Calu3 (cell line): ENCODE measurements around the gene CHAT. TPM values are rescaled to one million over a fixed set of nuclear protein-coding genes. Genes with fewer than 3 reads are reported as not detected.

Experiments used
- BruUV-seq: library from RNA; stranded (reverse); fragments of 400-500 nt; replicated peaks from 2 replicates; lab custom pipeline; 2021; lab: Mats Ljungman, UMichigan
- CTCF ChIA-PET: fragments of 300-600 bp; sonication (Branson Sonifier 250); formaldehyde crosslinking; loops from one replicate; lab custom pipeline; 2022; ENCODE audit warnings: antibody characterized with exemption; lab: Charles Lee
- DNase-seq: peaks from one replicate; pipeline ENCODE4 v3.0.0; 2022
- H3K27ac Mint-ChIP-seq: one replicate; pipeline ENCODE4 v1.8.0; 2022; ENCODE audit warnings: mixed read lengths; ENCODE audit not compliant: unreplicated experiment
- H3K27me3 Mint-ChIP-seq: one replicate; pipeline ENCODE4 v1.8.0; 2022; ENCODE audit warnings: mixed read lengths; ENCODE audit not compliant: unreplicated experiment
- H3K36me3 Mint-ChIP-seq: one replicate; pipeline ENCODE4 v1.8.0; 2022; ENCODE audit warnings: mild to moderate bottlenecking, moderate library complexity, mixed read lengths; ENCODE audit not compliant: insufficient read depth, unreplicated experiment
- H3K4me1 Mint-ChIP-seq: one replicate; pipeline ENCODE4 v1.8.0; 2022; ENCODE audit warnings: mild to moderate bottlenecking, low read depth, mixed read lengths; ENCODE audit not compliant: unreplicated experiment
- H3K4me3 Mint-ChIP-seq: one replicate; pipeline ENCODE4 v1.8.0; 2022; ENCODE audit warnings: mild to moderate bottlenecking, low read depth, moderate library complexity, mixed read lengths; ENCODE audit not compliant: unreplicated experiment
- H3K9me3 Mint-ChIP-seq: one replicate; pipeline ENCODE4 v1.8.0; 2022; ENCODE audit warnings: low read depth, mixed read lengths; ENCODE audit not compliant: unreplicated experiment
- CTCF ChIP-seq: fragments of 200-600 bp; IDR thresholded peaks from one replicate; pipeline ENCODE4 v1.8.0; 2022; ENCODE audit warnings: antibody characterized with exemption; ENCODE audit not compliant: unreplicated experiment
- intact Hi-C: fragments of 100-400 bp; cut with micrococcal nuclease; formaldehyde crosslinking; loops from one replicate; pipeline ENCODE4 v1.10.0; 2022; ENCODE audit not compliant: unreplicated experiment
- total RNA-seq: library from RNA; stranded (reverse); gene quantifications from 2 replicates; pipeline ENCODE4 v1.2.3, GENCODE V29; 2022

Gene CHAT
- total RNA-seq, 1 experiment from 2014 or later, result not detected

- peaks cover 78% of the 10 kb centered on the region for H3K27me3 Mint-ChIP-seq
- no peak for DNase-seq
These were observed 14.3 kb upstream of the CHAT start for GRCh38 chr10:49599546-49599945.

GRCh38 chr10:49600046-49600445 is 13.8 kb upstream of the CHAT start:
- intact Hi-C loops, result no loop called here

More at GRCh38 chr10:49599546-49599945, 14.3 kb upstream of the CHAT start:
- intact Hi-C loops, result loop anchor here (10.0 kb wide), 2 partner anchors 165 to 315 kb away; partner anchors contain the start of gene OGDHL
- H3K4me1 Mint-ChIP-seq, result peaks cover 19% of the 10 kb centered on the region
- peaks cover 5% of the 10 kb centered on the region for H3K36me3 Mint-ChIP-seq
- no peaks in the 10 kb centered on the region for H3K9me3 Mint-ChIP-seq
- no peak for TF ChIP-seq CTCF
- CTCF ChIA-PET, result interaction anchor here (1.1 kb wide), 1 partner anchor 145 kb away, joined by 3 read pairs; no protein-coding TSS in a partner anchor
- no peak overlapping the region for H3K27ac Mint-ChIP-seq
- H3K4me3 Mint-ChIP-seq, result no peak overlapping the region
- no TSS peak for BruUV-seq

GRCh38 chr10:49600781-49601400 is 12.9 kb upstream of the CHAT start:
- CTCF ChIA-PET, result no interaction called here
- BruUV-seq, result no TSS peak
- intact Hi-C loops, result no loop called here
- no peak for TF ChIP-seq CTCF
- H3K4me1 Mint-ChIP-seq, result peaks cover 19% of the 10 kb centered on the region
- H3K27me3 Mint-ChIP-seq, result peaks cover 87% of the 10 kb centered on the region
- H3K4me3 Mint-ChIP-seq, result no peak overlapping the region
- H3K27ac Mint-ChIP-seq, result no peak overlapping the region
- H3K36me3 Mint-ChIP-seq, result peaks cover 5% of the 10 kb centered on the region
- DNase-seq, result no peak
- H3K9me3 Mint-ChIP-seq, result no peaks in the 10 kb centered on the region

More at GRCh38 chr10:49600046-49600445, 13.8 kb upstream of the CHAT start:
- Mint-ChIP-seq H3K36me3 (peaks cover 5% of the 10 kb centered on the region), H3K9me3 (no peaks in the 10 kb centered on the region), H3K27me3 (peaks cover 83% of the 10 kb centered on the region), H3K4me1 (peaks cover 19% of the 10 kb centered on the region), H3K27ac (no peak overlapping the region), H3K4me3 (no peak overlapping the region)
- BruUV-seq, result no TSS peak
- CTCF ChIA-PET, result interaction anchor here (1.1 kb wide), 1 partner anchor 144 kb away, joined by 3 read pairs; no protein-coding TSS in a partner anchor
- no peak for DNase-seq
- TF ChIP-seq CTCF, result no peak

GRCh38 chr10:49601857-49602256 is 12.0 kb upstream of the CHAT start:
- no peak for DNase-seq
- Mint-ChIP-seq H3K9me3 (no peaks in the 10 kb centered on the region), H3K36me3 (peaks cover 5% of the 10 kb centered on the region), H3K4me1 (peaks cover 19% of the 10 kb centered on the region), H3K4me3 (no peak overlapping the region), H3K27ac (no peak overlapping the region), H3K27me3 (peaks cover 87% of the 10 kb centered on the region)
- CTCF ChIA-PET, result no interaction called here
- intact Hi-C loops, result no loop called here
- TF ChIP-seq CTCF, result no peak
- no TSS peak for BruUV-seq
